ENCODE measurements around the gene CLDN6. TPM values are rescaled to one million over a fixed set of nuclear protein-coding genes. Genes with fewer than 3 reads are reported as not detected.
A peak's percentile ranks its signal among the peaks of the same experiment; 100 is the strongest.

The CLDN6 gene
- total and polyA plus RNA-seq, 9 of the 15 experiments (the other 6 are each of a cell fraction or from before 2014, with no cell fraction given) = 0.22 to 0.75 (median 0.38) TPM; not detected in 3

DNA sequence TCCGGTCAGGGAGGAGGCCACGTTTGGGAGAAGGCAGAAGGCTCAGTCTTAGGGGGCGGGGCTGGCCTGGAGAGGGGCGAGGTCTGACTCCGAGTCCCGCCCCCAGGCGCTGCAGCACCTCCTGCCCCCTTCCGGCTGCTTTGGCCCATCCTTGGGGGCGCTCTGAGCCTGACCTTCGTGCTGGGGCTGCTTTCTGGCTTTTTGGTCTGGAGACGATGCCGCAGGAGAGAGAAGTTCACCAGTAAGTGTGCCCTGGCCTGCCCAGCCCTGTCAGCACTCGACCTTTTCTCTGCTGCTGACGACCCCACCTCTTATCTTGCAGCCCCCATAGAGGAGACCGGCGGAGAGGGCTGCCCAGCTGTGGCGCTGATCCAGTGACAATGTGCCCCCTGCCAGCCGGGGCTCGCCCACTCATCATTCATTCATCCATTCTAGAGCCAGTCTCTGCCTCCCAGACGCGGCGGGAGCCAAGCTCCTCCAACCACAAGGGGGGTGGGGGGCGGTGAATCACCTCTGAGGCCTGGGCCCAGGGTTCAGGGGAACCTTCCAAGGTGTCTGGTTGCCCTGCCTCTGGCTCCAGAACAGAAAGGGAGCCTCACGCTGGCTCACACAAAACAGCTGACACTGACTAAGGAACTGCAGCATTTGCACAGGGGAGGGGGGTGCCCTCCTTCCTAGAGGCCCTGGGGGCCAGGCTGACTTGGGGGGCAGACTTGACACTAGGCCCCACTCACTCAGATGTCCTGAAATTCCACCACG lies 3.6 kb upstream of the CLDN6 start (continued):
- peak; percentile 21; the same call in 1 of the 2 replicates for TF ChIP-seq MYC (IDR thresholded peaks at IDR 0.05; ENCODE audit: low read depth, low read length)
- no peak for TF ChIP-seq MYC (CRISPR knock-in tag; IDR thresholded peaks at IDR 0.05; ENCODE audit: borderline replicate concordance, low read depth)
- no peak for TF ChIP-seq U2AF1 (optimal IDR thresholded peaks at IDR 0.05; ENCODE audit: low read depth, low read length)
- TF ChIP-seq POLR2G (IDR thresholded peaks at IDR 0.05; ENCODE audit: low read depth, low read length) = peak; percentile 45
- no peak for TF ChIP-seq ILK (tag; IDR thresholded peaks at IDR 0.05; ENCODE audit: borderline replicate concordance, low read depth)
- TF ChIP-seq, protein P1, sequence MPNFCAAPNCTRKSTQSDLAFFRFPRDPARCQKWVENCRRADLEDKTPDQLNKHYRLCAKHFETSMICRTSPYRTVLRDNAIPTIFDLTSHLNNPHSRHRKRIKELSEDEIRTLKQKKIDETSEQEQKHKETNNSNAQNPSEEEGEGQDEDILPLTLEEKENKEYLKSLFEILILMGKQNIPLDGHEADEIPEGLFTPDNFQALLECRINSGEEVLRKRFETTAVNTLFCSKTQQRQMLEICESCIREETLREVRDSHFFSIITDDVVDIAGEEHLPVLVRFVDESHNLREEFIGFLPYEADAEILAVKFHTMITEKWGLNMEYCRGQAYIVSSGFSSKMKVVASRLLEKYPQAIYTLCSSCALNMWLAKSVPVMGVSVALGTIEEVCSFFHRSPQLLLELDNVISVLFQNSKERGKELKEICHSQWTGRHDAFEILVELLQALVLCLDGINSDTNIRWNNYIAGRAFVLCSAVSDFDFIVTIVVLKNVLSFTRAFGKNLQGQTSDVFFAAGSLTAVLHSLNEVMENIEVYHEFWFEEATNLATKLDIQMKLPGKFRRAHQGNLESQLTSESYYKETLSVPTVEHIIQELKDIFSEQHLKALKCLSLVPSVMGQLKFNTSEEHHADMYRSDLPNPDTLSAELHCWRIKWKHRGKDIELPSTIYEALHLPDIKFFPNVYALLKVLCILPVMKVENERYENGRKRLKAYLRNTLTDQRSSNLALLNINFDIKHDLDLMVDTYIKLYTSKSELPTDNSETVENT (CRISPR knock-in tag; IDR thresholded peaks at IDR 0.05) = 0 out of 2 replicates have a peak, but pooled peaks have one; percentile 10
- no peak for TF ChIP-seq STAT5B (CRISPR knock-in tag; IDR thresholded peaks at IDR 0.05)
- 0 out of 2 replicates have a peak, but pooled peaks have one; percentile 41 for TF ChIP-seq ZNF740 (CRISPR knock-in tag; IDR thresholded peaks at IDR 0.05)
- no peak for TF ChIP-seq ZNF740 (tag; IDR thresholded peaks at IDR 0.05)
- TF ChIP-seq C11orf30 (IDR thresholded peaks at IDR 0.05; ENCODE audit: low read depth) = 0 out of 2 replicates have a peak, but pooled peaks have one; percentile 15
- TF ChIP-seq ZNF444 (CRISPR knock-in tag; IDR thresholded peaks at IDR 0.05) = no peak
- no peak for TF ChIP-seq HSF4 (CRISPR knock-in tag; IDR thresholded peaks at IDR 0.05; ENCODE audit: borderline replicate concordance)
- TF ChIP-seq FOXJ2 (tag; IDR thresholded peaks at IDR 0.05) = no peak
- TF ChIP-seq EP400 (IDR thresholded peaks at IDR 0.05) = no peak
- TF ChIP-seq ZBTB43 (CRISPR knock-in tag; IDR thresholded peaks at IDR 0.05) = no peak
- TF ChIP-seq ZNF140 (CRISPR knock-in tag; IDR thresholded peaks at IDR 0.05) = no peak
- peak; percentile 11 to 68; a peak in 2 of 4 replicates for TF ChIP-seq MAZ (CRISPR knock-in tag; conservative IDR thresholded peaks at IDR 0.05 in 1 of 2, IDR thresholded peaks at IDR 0.05 in 1 of 2)
- no peak for TF ChIP-seq ZNF561 (CRISPR knock-in tag; conservative IDR thresholded peaks at IDR 0.05)
- TF ChIP-seq USF1 (CRISPR knock-in tag; IDR thresholded peaks at IDR 0.05) = peak; percentile 36
- TF ChIP-seq, protein P2, sequence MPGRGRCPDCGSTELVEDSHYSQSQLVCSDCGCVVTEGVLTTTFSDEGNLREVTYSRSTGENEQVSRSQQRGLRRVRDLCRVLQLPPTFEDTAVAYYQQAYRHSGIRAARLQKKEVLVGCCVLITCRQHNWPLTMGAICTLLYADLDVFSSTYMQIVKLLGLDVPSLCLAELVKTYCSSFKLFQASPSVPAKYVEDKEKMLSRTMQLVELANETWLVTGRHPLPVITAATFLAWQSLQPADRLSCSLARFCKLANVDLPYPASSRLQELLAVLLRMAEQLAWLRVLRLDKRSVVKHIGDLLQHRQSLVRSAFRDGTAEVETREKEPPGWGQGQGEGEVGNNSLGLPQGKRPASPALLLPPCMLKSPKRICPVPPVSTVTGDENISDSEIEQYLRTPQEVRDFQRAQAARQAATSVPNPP (IDR thresholded peaks at IDR 0.05; ENCODE audit: borderline replicate concordance, insufficient read depth, insufficient read length) = no peak

All from K562 (cell line).